Measurements from ENCODE around the gene LDB1. TPM values are rescaled to one million over a fixed set of nuclear protein-coding genes. Genes with fewer than 3 reads are reported as not detected.

The LDB1 gene
- total and polyA plus RNA-seq, 8 donors: 12.5 to 32.1 (median 18.2) TPM

- no peak for DNase-seq
- intact Hi-C loops (cut with DNase I): no loop called here
Observed at GRCh38 chr10:102159051-102159597, 39.0 kb upstream of the LDB1 start.

GRCh38 chr10:102157224-102157623, 37.1 kb upstream of the LDB1 start:
- Histone ChIP-seq H3K4me3 (no peak overlapping the region), H3K36me3 (peaks cover 10 to 51% (median 39%) of the 10 kb centered on the region in 3 donors), H3K4me1 (peaks cover 0 to 12% (median 11%) of the 10 kb centered on the region in 3 donors), H3K9me3 (no peaks in the 10 kb centered on the region), H3K27ac (no peak overlapping the region), H3K27me3 (no peaks in the 10 kb centered on the region)
- FAIRE-seq (no peak), DNase-seq (no peak), ATAC-seq (no peak)
- 46 to 49% methylated on average over 3 of the region's 3 CpGs for WGBS, 2 donors
- no peak for TF ChIP-seq CTCF (IDR thresholded peaks at IDR 0.05)
- intact Hi-C loops (cut with DNase I): no loop called here

More at GRCh38 chr10:102159051-102159597, 39.0 kb upstream of the LDB1 start:
- Histone ChIP-seq H3K27ac (no peak overlapping the region), H3K36me3 (peaks cover 19 to 65% (median 46%) of the 10 kb centered on the region in 3 donors), H3K4me1 (peaks cover 0 to under 1% (median 0%) of the 10 kb centered on the region in 3 donors), H3K4me3 (no peak overlapping the region), H3K9me3 (no peaks in the 10 kb centered on the region), H3K27me3 (no peaks in the 10 kb centered on the region)
- ATAC-seq (no peak), FAIRE-seq (no peak)
- 86 to 95% methylated on average over 5 of the region's 5 CpGs for WGBS, 2 donors
- TF ChIP-seq CTCF (IDR thresholded peaks at IDR 0.05): no peak

GRCh38 chr10:102154466-102155116, 34.4 kb upstream of the LDB1 start:
- intact Hi-C loops (cut with DNase I): no loop called here
- ATAC-seq: no peak
- peaks cover 6 to 29% (median 13%) of the 10 kb centered on the region in 3 donors for H3K36me3 ChIP-seq

GRCh38 chr10:102153093-102153620, 33.0 kb upstream of the LDB1 start:
- no peak for FAIRE-seq
- DNase-seq: no peak
- Histone ChIP-seq H3K9me3 (no peaks in the 10 kb centered on the region), H3K4me3 (peak overlapping the region; percentile 64 to 95 (median 84)), H3K4me1 (peaks cover 0 to 12% (median 11%) of the 10 kb centered on the region in 3 donors), H3K27ac (peak overlapping the region in 2 of 4 donors; percentile 85 to 88), H3K36me3 (peaks cover 3 to 28% (median 19%) of the 10 kb centered on the region in 3 donors), H3K27me3 (no peaks in the 10 kb centered on the region)
- ATAC-seq: no peak
- intact Hi-C loops (cut with DNase I): no loop called here
- no peak for TF ChIP-seq CTCF (IDR thresholded peaks at IDR 0.05)
- 29 to 35% methylated on average over 5 of the region's 5 CpGs for WGBS, 2 donors

More at GRCh38 chr10:102154466-102155116, 34.4 kb upstream of the LDB1 start:
- 89 to 94% methylated on average over 11 of the region's 11 CpGs for WGBS, 2 donors
- no peaks in the 10 kb centered on the region for H3K9me3 ChIP-seq
- H3K27me3 ChIP-seq: no peaks in the 10 kb centered on the region
- peaks cover 0 to 12% (median 11%) of the 10 kb centered on the region in 3 donors for H3K4me1 ChIP-seq
- TF ChIP-seq CTCF (IDR thresholded peaks at IDR 0.05): no peak
- FAIRE-seq: no peak
- no peak overlapping the region for H3K27ac ChIP-seq
- DNase-seq: no peak
- no peak overlapping the region for H3K4me3 ChIP-seq
